Ovary (tissue), 3 donors: ENCODE measurements around the gene NOL3.

ENCODE experiments used
- CTCF ChIP-seq, 3 donors: fragments of 450-650 bp in 2 of 3; fragments of 200-600 bp in 1 of 3; IDR thresholded peaks; one replicate each; pipeline versions ENCODE4 v1.5.1 to v1.8.0; 2016 to 2022; ENCODE audit warnings: antibody characterized with exemption in 3 of 3, mild to moderate bottlenecking in 1 of 3
- EP300 ChIP-seq: sonication (generic); formaldehyde crosslinking; IDR thresholded peaks from one replicate; pipeline ENCODE4 v1.6.1; 2017; ENCODE audit warnings: antibody characterized with exemption
- POLR2A ChIP-seq: fragments of 450-650 bp; IDR thresholded peaks from one replicate; pipeline ENCODE4 v1.6.1; 2017; ENCODE audit warnings: antibody characterized with exemption, mild to moderate bottlenecking, moderate library complexity
- donor health status: DM: no; HTN: no; CAD: no.

GRCh38 chr16:67185651-67186134 is 15.4 kb downstream of the NOL3 start:
- TF ChIP-seq CTCF (IDR thresholded peaks at IDR 0.05): no peak
- no peak for TF ChIP-seq POLR2A
- TF ChIP-seq EP300: no peak
